MM.1S (cell line): ENCODE results near the gene FYCO1.

Source experiments
- DNase-seq: peaks from one replicate; pipeline ENCODE4 v3.0.0-alpha.2; 2015
- H2AFZ ChIP-seq: fragments of 300-600 bp; sonication (generic); 2 replicates; pipeline ENCODE4 v1.6.0; 2016; ENCODE audit warnings: antibody characterized with exemption, low read length
- H3F3A ChIP-seq: fragments of 300-600 bp; sonication (generic); 2 replicates; pipeline ENCODE4 v1.6.1; 2016; ENCODE audit warnings: mild to moderate bottlenecking, antibody characterized with exemption, low read length, moderate library complexity, mixed read lengths; ENCODE audit not compliant: insufficient read depth
- H3K27ac ChIP-seq: fragments of 300-600 bp; sonication (generic); 2 replicates; pipeline ENCODE4 v1.5.1; 2016; ENCODE audit warnings: mild to moderate bottlenecking, low read length
- H3K27me3 ChIP-seq: fragments of 300-600 bp; sonication (generic); replicated peaks from 2 replicates; pipeline ENCODE4 v1.6.0; 2016; ENCODE audit warnings: low read length; ENCODE audit not compliant: insufficient read depth
- H3K36me3 ChIP-seq: fragments of 300-600 bp; sonication (generic); replicated peaks from 2 replicates; pipeline ENCODE4 v1.6.1; 2016; ENCODE audit warnings: mild to moderate bottlenecking, low read length, mixed read lengths; ENCODE audit not compliant: insufficient read depth
- H3K4me1 ChIP-seq: fragments of 300-600 bp; sonication (generic); 2 replicates; pipeline ENCODE4 v1.6.1; 2016; ENCODE audit warnings: low read length, mixed read lengths
- H3K4me2 ChIP-seq: fragments of 300-600 bp; sonication (generic); 2 replicates; pipeline ENCODE4 v1.6.0; 2016; ENCODE audit warnings: low read depth, low read length
- H3K4me3 ChIP-seq: fragments of 300-600 bp; sonication (generic); 2 replicates; pipeline ENCODE4 v1.5.1; 2016; ENCODE audit warnings: low read length, mixed read lengths
- H3K79me2 ChIP-seq: fragments of 300-600 bp; sonication (generic); 2 replicates; pipeline ENCODE4 v1.6.1; 2016; ENCODE audit warnings: mixed run types, low read length, mixed read lengths
- H3K9ac ChIP-seq: fragments of 300-600 bp; sonication (generic); 2 replicates; pipeline ENCODE4 v1.6.1; 2016; ENCODE audit warnings: low read length, mixed read lengths
- H3K9me2 ChIP-seq: fragments of 300-600 bp; sonication (generic); replicated peaks from 2 replicates; pipeline ENCODE4 v1.6.1; 2016; ENCODE audit warnings: mild to moderate bottlenecking, low read length, mixed read lengths; ENCODE audit not compliant: insufficient read depth
- H3K9me3 ChIP-seq: fragments of 300-600 bp; sonication (generic); replicated peaks from 2 replicates; pipeline ENCODE4 v1.6.1; 2016; ENCODE audit warnings: mild to moderate bottlenecking, low read length, mixed read lengths; ENCODE audit not compliant: insufficient read depth
- H4K20me1 ChIP-seq: fragments of 300-600 bp; sonication (generic); 2 replicates; pipeline ENCODE4 v1.6.1; 2016; ENCODE audit warnings: mild to moderate bottlenecking, low read length, moderate library complexity, mixed read lengths; ENCODE audit not compliant: insufficient read depth
- EZH2 ChIP-seq: fragments of 300-600 bp; sonication (generic); optimal IDR thresholded peaks from 2 replicates; pipeline ENCODE3; 2017; ENCODE audit warnings: low read depth, mild to moderate bottlenecking, antibody characterized with exemption, low read length, mixed read lengths
- EZH2phosphoT487 ChIP-seq: fragments of 300-600 bp; sonication (generic); IDR thresholded peaks from 2 replicates; pipeline ENCODE4 v1.6.1; 2018; ENCODE audit warnings: antibody characterized with exemption, low read length
- TF ChIP-seq, protein P1 (sequence below): fragments of 300-600 bp; sonication (generic); IDR thresholded peaks from 2 replicates; pipeline ENCODE4 v1.5.1; 2016; ENCODE audit warnings: antibody characterized with exemption, low read length, mixed read lengths

Gene FYCO1

GRCh38 chr3:45927881-45928280 is 67.7 kb downstream of the FYCO1 start:
- no peak for DNase-seq
- Histone ChIP-seq H2AFZ (no peak overlapping the region), H3K36me3 (no peaks in the 10 kb centered on the region)

DNA sequence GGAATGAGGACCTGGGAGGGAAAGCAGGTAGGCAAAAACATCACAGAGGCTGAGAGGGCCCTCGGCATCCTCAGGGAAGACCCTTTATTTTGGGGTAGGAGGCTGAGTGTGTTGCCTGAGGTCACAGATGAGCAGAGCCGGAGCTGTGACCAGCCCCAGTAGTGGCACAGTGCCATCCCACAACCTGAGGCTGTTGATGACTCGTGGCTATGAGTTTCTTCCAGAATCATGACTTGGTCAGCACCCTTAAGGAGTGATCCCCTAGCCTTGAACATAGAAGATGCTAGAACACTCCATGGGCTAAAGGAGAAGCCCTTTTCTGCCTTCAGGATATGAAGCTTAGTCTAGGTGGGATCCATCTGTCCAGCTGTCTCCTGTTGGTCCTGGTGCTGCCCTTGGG is 71.9 kb downstream of the FYCO1 start:
- H3K36me3 ChIP-seq = no peaks in the 10 kb centered on the region
- DNase-seq = no peak
- H3K4me1 ChIP-seq = no peaks in the 10 kb centered on the region

More at GRCh38 chr3:45927881-45928280, 67.7 kb downstream of the FYCO1 start:
- Histone ChIP-seq H4K20me1 (no peaks in the 10 kb centered on the region), H3K9ac (no peak overlapping the region), H3K9me2 (no peaks in the 10 kb centered on the region), H3K27ac (no peak overlapping the region), H3K9me3 (no peaks in the 10 kb centered on the region), H3K4me1 (no peaks in the 10 kb centered on the region), H3K4me3 (no peak overlapping the region), H3K79me2 (no peaks in the 10 kb centered on the region), H3K4me2 (no peak overlapping the region), H3K27me3 (no peaks in the 10 kb centered on the region), H3F3A (no peaks in the 10 kb centered on the region)
- TF ChIP-seq EZH2phosphoT487 (no peak), EZH2 (no peak)
- TF ChIP-seq, protein P1, sequence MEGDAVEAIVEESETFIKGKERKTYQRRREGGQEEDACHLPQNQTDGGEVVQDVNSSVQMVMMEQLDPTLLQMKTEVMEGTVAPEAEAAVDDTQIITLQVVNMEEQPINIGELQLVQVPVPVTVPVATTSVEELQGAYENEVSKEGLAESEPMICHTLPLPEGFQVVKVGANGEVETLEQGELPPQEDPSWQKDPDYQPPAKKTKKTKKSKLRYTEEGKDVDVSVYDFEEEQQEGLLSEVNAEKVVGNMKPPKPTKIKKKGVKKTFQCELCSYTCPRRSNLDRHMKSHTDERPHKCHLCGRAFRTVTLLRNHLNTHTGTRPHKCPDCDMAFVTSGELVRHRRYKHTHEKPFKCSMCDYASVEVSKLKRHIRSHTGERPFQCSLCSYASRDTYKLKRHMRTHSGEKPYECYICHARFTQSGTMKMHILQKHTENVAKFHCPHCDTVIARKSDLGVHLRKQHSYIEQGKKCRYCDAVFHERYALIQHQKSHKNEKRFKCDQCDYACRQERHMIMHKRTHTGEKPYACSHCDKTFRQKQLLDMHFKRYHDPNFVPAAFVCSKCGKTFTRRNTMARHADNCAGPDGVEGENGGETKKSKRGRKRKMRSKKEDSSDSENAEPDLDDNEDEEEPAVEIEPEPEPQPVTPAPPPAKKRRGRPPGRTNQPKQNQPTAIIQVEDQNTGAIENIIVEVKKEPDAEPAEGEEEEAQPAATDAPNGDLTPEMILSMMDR = no peak

GRCh38 chr3:45922950-45923590 is 72.6 kb downstream of the FYCO1 start:
- no peak overlapping the region for H3K9ac ChIP-seq
- no peaks in the 10 kb centered on the region for H3K36me3 ChIP-seq
- no peaks in the 10 kb centered on the region for H3K4me1 ChIP-seq
- DNase-seq = no peak
- no peaks in the 10 kb centered on the region for H3K9me3 ChIP-seq
- H2AFZ ChIP-seq = no peak overlapping the region
- no peak for TF ChIP-seq EZH2phosphoT487
- no peak for TF ChIP-seq EZH2
- H3K79me2 ChIP-seq = no peaks in the 10 kb centered on the region
- no peaks in the 10 kb centered on the region for H3K9me2 ChIP-seq
- no peak overlapping the region for H3K27ac ChIP-seq
- no peak overlapping the region for H3K4me3 ChIP-seq
- no peaks in the 10 kb centered on the region for H3K27me3 ChIP-seq
- H3F3A ChIP-seq = no peaks in the 10 kb centered on the region
- no peaks in the 10 kb centered on the region for H4K20me1 ChIP-seq
- H3K4me2 ChIP-seq = no peak overlapping the region

More for the DNA sequence above, 71.9 kb downstream of the FYCO1 start:
- TF ChIP-seq, protein P1 = no peak
- TF ChIP-seq EZH2phosphoT487 = no peak
- TF ChIP-seq EZH2 = no peak
- H3K9ac ChIP-seq = no peak overlapping the region
- no peak overlapping the region for H3K4me3 ChIP-seq
- H3K9me3 ChIP-seq = no peaks in the 10 kb centered on the region
- H2AFZ ChIP-seq = no peak overlapping the region
- no peaks in the 10 kb centered on the region for H3K9me2 ChIP-seq
- no peaks in the 10 kb centered on the region for H3K27me3 ChIP-seq
- H3K4me2 ChIP-seq = no peak overlapping the region
- H3K79me2 ChIP-seq = no peaks in the 10 kb centered on the region
- H3F3A ChIP-seq = no peaks in the 10 kb centered on the region
- H3K27ac ChIP-seq = no peak overlapping the region
- no peaks in the 10 kb centered on the region for H4K20me1 ChIP-seq

GRCh38 chr3:45922039-45922326 is 73.6 kb downstream of the FYCO1 start:
- TF ChIP-seq, protein P1 = no peak
- TF ChIP-seq EZH2 (no peak), EZH2phosphoT487 (no peak)
- Histone ChIP-seq H3K4me1 (no peaks in the 10 kb centered on the region), H4K20me1 (no peaks in the 10 kb centered on the region), H3K9me2 (no peaks in the 10 kb centered on the region), H3K4me2 (no peak overlapping the region), H3K27ac (no peak overlapping the region), H3K79me2 (no peaks in the 10 kb centered on the region), H3F3A (no peaks in the 10 kb centered on the region), H3K36me3 (no peaks in the 10 kb centered on the region), H3K9ac (no peak overlapping the region), H3K27me3 (no peaks in the 10 kb centered on the region), H2AFZ (no peak overlapping the region), H3K4me3 (no peak overlapping the region), H3K9me3 (no peaks in the 10 kb centered on the region)
- no peak for DNase-seq
